ENCODE data around the gene KPNA2. TPM values are rescaled to one million over a fixed set of nuclear protein-coding genes. Genes with fewer than 3 reads are reported as not detected.
"Not testable (repeated sequence)": the region's sequence is repeated elsewhere in the genome, so short reads cannot be mapped to it uniquely, and the experiment has no call there.

KPNA2 gene
- total RNA-seq, 1 experiment from 2014 or later = 475 TPM

- no peak for DNase-seq (ENCODE audit: low read depth)
Observed at GRCh38 chr17:68057531-68057952, 22.0 kb downstream of the KPNA2 start.

GRCh38 chr17:68060336-68060735, 24.8 kb downstream of the KPNA2 start:
- DNase-seq (ENCODE audit: low read depth) = no peak

GRCh38 chr17:68061512-68062313, 26.2 kb downstream of the KPNA2 start:
- DNase-seq (ENCODE audit: low read depth) = peak; percentile 13

GRCh38 chr17:68065366-68065765, 29.8 kb downstream of the KPNA2 start:
- DNase-seq (ENCODE audit: low read depth) = not testable (repeated sequence)

- not testable (repeated sequence) for DNase-seq (ENCODE audit: low read depth)
Observed at GRCh38 chr17:68068512-68068911, 33.0 kb downstream of the KPNA2 start.

GRCh38 chr17:68070582-68071444, 35.3 kb downstream of the KPNA2 start:
- DNase-seq (ENCODE audit: low read depth) = not testable (repeated sequence)

- DNase-seq (ENCODE audit: low read depth) = no peak
Observed at GRCh38 chr17:68074279-68074678, 38.7 kb downstream of the KPNA2 start.

GRCh38 chr17:68075953-68076607, 40.5 kb downstream of the KPNA2 start:
- not testable (repeated sequence) for DNase-seq (ENCODE audit: low read depth)

GRCh38 chr17:68077498-68077897, 42.0 kb downstream of the KPNA2 start:
- not testable (repeated sequence) for DNase-seq (ENCODE audit: low read depth)

- no peak for DNase-seq (ENCODE audit: low read depth)
Observed at GRCh38 chr17:68080411-68081150, 45.0 kb downstream of the KPNA2 start.

- not testable (repeated sequence) for DNase-seq (ENCODE audit: low read depth)
Observed at GRCh38 chr17:68081305-68082265, 46.0 kb downstream of the KPNA2 start.

GRCh38 chr17:68085771-68086381, 50.3 kb downstream of the KPNA2 start:
- DNase-seq (ENCODE audit: low read depth) = no peak

GRCh38 chr17:68086666-68087065, 51.1 kb downstream of the KPNA2 start:
- not testable (repeated sequence) for DNase-seq (ENCODE audit: low read depth)

- DNase-seq (ENCODE audit: low read depth) = not testable (repeated sequence)
Observed at GRCh38 chr17:68087131-68087623, 51.6 kb downstream of the KPNA2 start.

- no peak for DNase-seq (ENCODE audit: low read depth)
Observed at GRCh38 chr17:68087851-68088250, 52.3 kb downstream of the KPNA2 start.

- DNase-seq (ENCODE audit: low read depth) = peak; percentile 56
Observed at GRCh38 chr17:68089881-68090280, 54.3 kb downstream of the KPNA2 start.

- DNase-seq (ENCODE audit: low read depth) = no peak
Observed at GRCh38 chr17:68094481-68095078, 59.0 kb downstream of the KPNA2 start.

GRCh38 chr17:68095205-68095811, 59.8 kb downstream of the KPNA2 start:
- no peak for DNase-seq (ENCODE audit: low read depth)

- no peak for DNase-seq (ENCODE audit: low read depth)
Observed at GRCh38 chr17:68096111-68096510, 60.6 kb downstream of the KPNA2 start.
